Dendritic cell treated with granulocyte-macrophage colony-stimulating factor and Interleukin-4, amounts not matched to agents 40 ng/mL and 50 ng/mL, for 4 days (primary cell): ENCODE data around the gene GNA14.

Experiments used
- H3K27ac Mint-ChIP-seq: one replicate; pipeline ENCODE4 v1.8.0; 2022; ENCODE audit warnings: mild to moderate bottlenecking, mixed read lengths
- H3K27me3 Mint-ChIP-seq: one replicate; pipeline ENCODE4 v1.8.0; 2022; ENCODE audit warnings: mild to moderate bottlenecking, mixed read lengths
- H3K36me3 Mint-ChIP-seq: one replicate; pipeline ENCODE4 v1.8.0; 2022; ENCODE audit warnings: low read depth, mixed read lengths
- H3K4me1 Mint-ChIP-seq: one replicate; pipeline ENCODE4 v1.8.0; 2022; ENCODE audit warnings: low read depth, mixed read lengths
- H3K4me3 Mint-ChIP-seq: one replicate; pipeline ENCODE4 v1.8.0; 2022; ENCODE audit warnings: mild to moderate bottlenecking, moderate library complexity, mixed read lengths
- H3K9me3 Mint-ChIP-seq: one replicate; pipeline ENCODE4 v1.8.0; 2022; ENCODE audit warnings: mixed read lengths
- intact Hi-C: fragments of 100-400 bp; cut with micrococcal nuclease; formaldehyde crosslinking; loops from one replicate; pipeline ENCODE4 v1.15.0; 2022

The GNA14 gene

GRCh38 chr9:77516781-77517180, 131.3 kb downstream of the GNA14 start:
- H3K9me3 Mint-ChIP-seq: no peaks in the 10 kb centered on the region
- H3K4me1 Mint-ChIP-seq: peaks cover 9% of the 10 kb centered on the region
- H3K27me3 Mint-ChIP-seq: no peaks in the 10 kb centered on the region
- intact Hi-C loops: no loop called here
- no peak overlapping the region for H3K27ac Mint-ChIP-seq
- H3K36me3 Mint-ChIP-seq: no peaks in the 10 kb centered on the region
- H3K4me3 Mint-ChIP-seq: no peak overlapping the region

GRCh38 chr9:77514886-77515711, 133.0 kb downstream of the GNA14 start:
- intact Hi-C loops: no loop called here
- Mint-ChIP-seq H3K9me3 (no peaks in the 10 kb centered on the region), H3K4me1 (peaks cover 9% of the 10 kb centered on the region), H3K4me3 (no peak overlapping the region), H3K27ac (no peak overlapping the region), H3K27me3 (no peaks in the 10 kb centered on the region), H3K36me3 (no peaks in the 10 kb centered on the region)

GRCh38 chr9:77513457-77513856, 134.7 kb downstream of the GNA14 start:
- no peak overlapping the region for H3K4me3 Mint-ChIP-seq
- H3K9me3 Mint-ChIP-seq: no peaks in the 10 kb centered on the region
- no peak overlapping the region for H3K27ac Mint-ChIP-seq
- peaks cover 9% of the 10 kb centered on the region for H3K4me1 Mint-ChIP-seq
- no peaks in the 10 kb centered on the region for H3K27me3 Mint-ChIP-seq
- H3K36me3 Mint-ChIP-seq: no peaks in the 10 kb centered on the region
- intact Hi-C loops: no loop called here

GRCh38 chr9:77512876-77513275, 135.2 kb downstream of the GNA14 start:
- Mint-ChIP-seq H3K27me3 (no peaks in the 10 kb centered on the region), H3K27ac (no peak overlapping the region), H3K9me3 (no peaks in the 10 kb centered on the region), H3K4me1 (peaks cover 9% of the 10 kb centered on the region), H3K36me3 (no peaks in the 10 kb centered on the region), H3K4me3 (no peak overlapping the region)
- intact Hi-C loops: no loop called here

GRCh38 chr9:77511525-77511924, 136.6 kb downstream of the GNA14 start:
- Mint-ChIP-seq H3K27ac (no peak overlapping the region), H3K4me1 (peaks cover 9% of the 10 kb centered on the region), H3K9me3 (no peaks in the 10 kb centered on the region), H3K27me3 (no peaks in the 10 kb centered on the region), H3K4me3 (no peak overlapping the region), H3K36me3 (no peaks in the 10 kb centered on the region)
- intact Hi-C loops: no loop called here

GRCh38 chr9:77510666-77511065, 137.5 kb downstream of the GNA14 start:
- no peak overlapping the region for H3K4me3 Mint-ChIP-seq
- H3K36me3 Mint-ChIP-seq: no peaks in the 10 kb centered on the region
- no peaks in the 10 kb centered on the region for H3K9me3 Mint-ChIP-seq
- no peaks in the 10 kb centered on the region for H3K27me3 Mint-ChIP-seq
- intact Hi-C loops: no loop called here
- peaks cover 9% of the 10 kb centered on the region for H3K4me1 Mint-ChIP-seq
- no peak overlapping the region for H3K27ac Mint-ChIP-seq

GRCh38 chr9:77508396-77508795, 139.7 kb downstream of the GNA14 start:
- H3K9me3 Mint-ChIP-seq: no peaks in the 10 kb centered on the region
- H3K4me3 Mint-ChIP-seq: no peak overlapping the region
- H3K36me3 Mint-ChIP-seq: no peaks in the 10 kb centered on the region
- H3K27ac Mint-ChIP-seq: no peak overlapping the region
- H3K27me3 Mint-ChIP-seq: no peaks in the 10 kb centered on the region
- no peaks in the 10 kb centered on the region for H3K4me1 Mint-ChIP-seq
- intact Hi-C loops: no loop called here

- H3K4me1 Mint-ChIP-seq: peaks cover 6% of the 10 kb centered on the region
- H3K27me3 Mint-ChIP-seq: no peaks in the 10 kb centered on the region
- H3K36me3 Mint-ChIP-seq: no peaks in the 10 kb centered on the region
- no peaks in the 10 kb centered on the region for H3K9me3 Mint-ChIP-seq
- H3K4me3 Mint-ChIP-seq: no peak overlapping the region
- intact Hi-C loops: no loop called here
- H3K27ac Mint-ChIP-seq: no peak overlapping the region
These were observed 140.7 kb downstream of the GNA14 start for GRCh38 chr9:77507212-77507961.

GRCh38 chr9:77505232-77505631, 142.9 kb downstream of the GNA14 start:
- H3K4me1 Mint-ChIP-seq: peaks cover 8% of the 10 kb centered on the region
- H3K9me3 Mint-ChIP-seq: no peaks in the 10 kb centered on the region
- intact Hi-C loops: no loop called here
- H3K4me3 Mint-ChIP-seq: no peak overlapping the region
- H3K27me3 Mint-ChIP-seq: no peaks in the 10 kb centered on the region
- H3K27ac Mint-ChIP-seq: no peak overlapping the region
- H3K36me3 Mint-ChIP-seq: no peaks in the 10 kb centered on the region

GRCh38 chr9:77502568-77502967, 145.6 kb downstream of the GNA14 start:
- no peak overlapping the region for H3K27ac Mint-ChIP-seq
- H3K4me3 Mint-ChIP-seq: no peak overlapping the region
- H3K36me3 Mint-ChIP-seq: no peaks in the 10 kb centered on the region
- peaks cover 8% of the 10 kb centered on the region for H3K4me1 Mint-ChIP-seq
- H3K9me3 Mint-ChIP-seq: no peaks in the 10 kb centered on the region
- no peaks in the 10 kb centered on the region for H3K27me3 Mint-ChIP-seq
- intact Hi-C loops: no loop called here

- intact Hi-C loops: no loop called here
These were observed 149.2 kb downstream of the GNA14 start for GRCh38 chr9:77498891-77499290.

GRCh38 chr9:77497322-77498198, 150.6 kb downstream of the GNA14 start:
- H3K36me3 Mint-ChIP-seq: no peaks in the 10 kb centered on the region
- no peak overlapping the region for H3K4me3 Mint-ChIP-seq
- H3K9me3 Mint-ChIP-seq: no peaks in the 10 kb centered on the region
- no peak overlapping the region for H3K27ac Mint-ChIP-seq
- peaks cover 4% of the 10 kb centered on the region for H3K4me1 Mint-ChIP-seq
- intact Hi-C loops: no loop called here
- H3K27me3 Mint-ChIP-seq: no peaks in the 10 kb centered on the region

More at GRCh38 chr9:77498891-77499290, 149.2 kb downstream of the GNA14 start:
- Mint-ChIP-seq H3K9me3 (no peaks in the 10 kb centered on the region), H3K4me3 (no peak overlapping the region), H3K27me3 (no peaks in the 10 kb centered on the region), H3K36me3 (no peaks in the 10 kb centered on the region), H3K27ac (no peak overlapping the region), H3K4me1 (peaks cover 8% of the 10 kb centered on the region)

- no peaks in the 10 kb centered on the region for H3K27me3 Mint-ChIP-seq
- H3K27ac Mint-ChIP-seq: no peak overlapping the region
These were observed 152.1 kb downstream of the GNA14 start for GRCh38 chr9:77495834-77496671.

More at GRCh38 chr9:77495834-77496671, 152.1 kb downstream of the GNA14 start:
- peaks cover under 1% of the 10 kb centered on the region for H3K9me3 Mint-ChIP-seq
- intact Hi-C loops: no loop called here
- H3K4me3 Mint-ChIP-seq: no peak overlapping the region
- no peaks in the 10 kb centered on the region for H3K4me1 Mint-ChIP-seq
- no peaks in the 10 kb centered on the region for H3K36me3 Mint-ChIP-seq
